Hematopoietic multipotent progenitor cell treated with erythropoietin and hydrocortisone succinate and interleukin-3 and kit ligand, for 6 days (in vitro differentiated cells): ENCODE results near the gene SEMA4A.
"Not testable (repeated sequence)": the region's sequence is repeated elsewhere in the genome, so short reads cannot be mapped to it uniquely, and the experiment has no call there.

ENCODE experiments used
- DNase-seq: peaks from one replicate; pipeline ENCODE4 v3.0.0-alpha.2; 2015

Gene SEMA4A

GRCh38 chr1:156153362-156153761, at the start of gene SEMA4A:
SEMA4A (plus strand) TSS chr1:156153585; CDS start chr1:156154579, 994 bp downstream.
- DNase-seq, result no peak

- peak; percentile 89 for DNase-seq
Measured at GRCh38 chr1:156104065-156104810, 49.1 kb upstream of the SEMA4A start.

- DNase-seq, result peak; percentile 63
Measured at GRCh38 chr1:156104861-156105832, 48.2 kb upstream of the SEMA4A start.

- peak; percentile 76 for DNase-seq
Measured at GRCh38 chr1:156106624-156107488, 46.5 kb upstream of the SEMA4A start.

- no peak for DNase-seq
Measured at GRCh38 chr1:156108057-156108456, 45.3 kb upstream of the SEMA4A start.

GRCh38 chr1:156108664-156109241, 44.6 kb upstream of the SEMA4A start:
- DNase-seq, result no peak

- DNase-seq, result no peak
Measured at GRCh38 chr1:156110252-156110651, 43.1 kb upstream of the SEMA4A start.

GRCh38 chr1:156111355-156111962, 41.9 kb upstream of the SEMA4A start:
- no peak for DNase-seq

GRCh38 chr1:156112276-156113137, 40.9 kb upstream of the SEMA4A start:
- DNase-seq, result no peak

- no peak for DNase-seq
Measured at GRCh38 chr1:156113282-156113950, 40.0 kb upstream of the SEMA4A start.

- DNase-seq, result peak; percentile 98
Measured at GRCh38 chr1:156114101-156114918, 39.1 kb upstream of the SEMA4A start, which contains the start of gene LMNA. LMNA (plus strand) TSS chr1:156114711; CDS start chr1:156114919, 208 bp downstream.

GRCh38 chr1:156114919-156115513, 38.4 kb upstream of the SEMA4A start:
- peak; percentile 63 for DNase-seq

GRCh38 chr1:156115514-156116374, 37.6 kb upstream of the SEMA4A start:
- peak; percentile 81 for DNase-seq

- DNase-seq, result not testable (repeated sequence)
Measured at GRCh38 chr1:156116731-156117130, 36.7 kb upstream of the SEMA4A start.

GRCh38 chr1:156117414-156118176, 35.8 kb upstream of the SEMA4A start:
- DNase-seq, result no peak

- DNase-seq, result no peak
Measured at GRCh38 chr1:156118177-156118868, 35.1 kb upstream of the SEMA4A start.
